Endodermal cell (in vitro differentiated cells): ENCODE measurements around the gene RHBDL1. TPM values are rescaled to one million over a fixed set of nuclear protein-coding genes. Genes with fewer than 3 reads are reported as not detected.

Experiments used
- DNase-seq: peaks from one replicate; pipeline ENCODE4 v3.0.0-alpha.2; 2017
- H3K27ac ChIP-seq: 2 replicates; pipeline ENCODE4 v1.5.1; 2013; ENCODE audit warnings: mild to moderate bottlenecking, low read depth, low read length, moderate library complexity
- H3K27me3 ChIP-seq: 2 replicates; pipeline ENCODE4 v1.6.1; 2013; ENCODE audit warnings: mild to moderate bottlenecking, low read length, moderate library complexity; ENCODE audit not compliant: insufficient read depth, control insufficient read depth, poor library complexity, severe bottlenecking
- H3K36me3 ChIP-seq: 2 replicates; pipeline ENCODE4 v1.7.0; 2013; ENCODE audit warnings: mild to moderate bottlenecking, low read length, moderate library complexity; ENCODE audit not compliant: control insufficient read depth, insufficient read depth
- H3K4me1 ChIP-seq: one replicate; pipeline ENCODE4 v1.7.0; 2013; ENCODE audit warnings: low read length; ENCODE audit not compliant: control insufficient read depth, insufficient read depth
- H3K4me3 ChIP-seq: 2 replicates; pipeline ENCODE4 v1.5.1; 2013; ENCODE audit warnings: mild to moderate bottlenecking, low read length, moderate library complexity
- H3K9ac ChIP-seq: 2 replicates; pipeline ENCODE4 v1.6.1; 2013; ENCODE audit warnings: mild to moderate bottlenecking, low read length, moderate library complexity; ENCODE audit not compliant: poor library complexity, severe bottlenecking; ENCODE audit errors: extremely low read depth
- H3K9me3 ChIP-seq: 2 replicates; pipeline ENCODE4 v1.6.1; 2013; ENCODE audit warnings: mild to moderate bottlenecking, low read length, moderate library complexity; ENCODE audit not compliant: control insufficient read depth
- H3K27ac Mint-ChIP-seq: 2 replicates; pipeline ENCODE4 v1.8.0; 2020; ENCODE audit warnings: mixed read lengths
- H3K27me3 Mint-ChIP-seq: 2 replicates; pipeline ENCODE4 v1.8.0; 2021; ENCODE audit warnings: mild to moderate bottlenecking, mixed read lengths; ENCODE audit not compliant: insufficient read depth
- H3K36me3 Mint-ChIP-seq: 2 replicates; pipeline ENCODE4 v1.8.0; 2020; ENCODE audit warnings: low read depth, mixed read lengths
- H3K4me1 Mint-ChIP-seq: 2 replicates; pipeline ENCODE4 v1.8.0; 2020; ENCODE audit warnings: mixed read lengths
- H3K4me3 Mint-ChIP-seq: 2 replicates; pipeline ENCODE4 v1.8.0; 2020; ENCODE audit warnings: mild to moderate bottlenecking, moderate library complexity, mixed read lengths
- H3K9me3 Mint-ChIP-seq: 2 replicates; pipeline ENCODE4 v1.8.0; 2020; ENCODE audit warnings: mild to moderate bottlenecking, mixed read lengths
- WGBS, 2 experiments: methylation state at CpG; one replicate each; pipeline versions ENCODE4 v1.1.5 to v1.1.7; 2013; ENCODE audit warnings: missing lambda C conversion rate in 2 of 2, mixed read lengths in 1 of 2; ENCODE audit not compliant: insufficient coverage in 1 of 2, insufficient read length in 1 of 2; 5-methylcytosine and 5-hydroxymethylcytosine counted together
- total RNA-seq, 2 donors: library from RNA; stranded (reverse); fragmentation: NEBNext Ultra II Directional in 1 of 2; extraction: Animal tissue kit (Norgen Biotek cat#: 25700) in 1 of 2; gene quantifications; 2 replicates in 1 of 2; 3 replicates in 1 of 2; pipeline ENCODE4 v1.2.1, GENCODE V29; 2021
- TF ChIP-seq, protein P1 (sequence below): fragments of 200-600 bp; sonication (generic); conservative IDR thresholded peaks from 2 replicates; pipeline ENCODE4 v1.5.0; 2021; ENCODE audit warnings: antibody characterized with exemption, mild to moderate bottlenecking

Gene RHBDL1
- total RNA-seq, 2 donors from 2014 or later, result 3.7 to 5.1 TPM

DNA sequence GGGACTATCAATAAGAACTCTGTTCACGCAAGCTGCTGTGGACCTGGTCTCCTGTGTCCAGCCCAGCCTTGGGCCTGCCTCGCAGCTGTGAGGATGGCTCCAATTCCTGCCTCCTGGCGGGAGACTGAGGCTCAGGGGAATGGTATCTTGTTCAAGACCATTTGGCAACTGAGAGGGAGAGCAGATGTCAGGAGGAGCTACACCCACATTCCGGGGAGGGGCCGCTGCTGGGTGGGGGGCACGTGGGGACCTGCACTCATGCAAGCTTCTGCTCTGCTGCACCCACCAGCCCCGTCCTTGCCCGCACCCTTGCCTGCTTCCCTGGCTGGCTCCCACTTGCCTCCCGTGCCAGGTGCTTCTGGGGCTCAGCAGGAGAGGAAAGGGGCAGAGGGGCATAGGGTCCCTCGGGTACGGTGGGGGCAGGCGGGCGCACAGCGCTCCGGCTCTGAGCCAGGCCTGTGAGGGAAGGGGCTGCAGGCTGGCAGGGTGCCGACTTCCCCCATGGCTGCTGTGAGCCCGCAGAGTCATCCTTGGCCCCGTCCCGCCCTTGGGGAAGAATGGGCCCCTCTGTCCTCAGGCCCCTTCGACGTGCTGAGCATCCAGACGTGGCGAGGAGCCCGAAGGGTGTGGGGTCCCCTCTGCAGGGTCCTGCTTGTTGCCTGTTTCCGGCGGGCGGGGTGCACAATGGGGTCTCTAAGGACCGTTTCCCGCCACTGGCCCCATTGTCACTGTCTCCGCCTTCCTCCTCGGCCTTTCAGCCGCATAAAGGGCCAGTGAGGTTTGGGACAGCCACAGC is 42.2 kb downstream of the RHBDL1 start:
- Mint-ChIP-seq H3K27ac (no peak overlapping the region), H3K9me3 (no peaks in the 10 kb centered on the region), H3K36me3 (no peaks in the 10 kb centered on the region), H3K4me3 (no peak overlapping the region), H3K4me1 (peaks cover 9% of the 10 kb centered on the region), H3K27me3 (peaks cover 20% of the 10 kb centered on the region)
- TF ChIP-seq, protein P1, sequence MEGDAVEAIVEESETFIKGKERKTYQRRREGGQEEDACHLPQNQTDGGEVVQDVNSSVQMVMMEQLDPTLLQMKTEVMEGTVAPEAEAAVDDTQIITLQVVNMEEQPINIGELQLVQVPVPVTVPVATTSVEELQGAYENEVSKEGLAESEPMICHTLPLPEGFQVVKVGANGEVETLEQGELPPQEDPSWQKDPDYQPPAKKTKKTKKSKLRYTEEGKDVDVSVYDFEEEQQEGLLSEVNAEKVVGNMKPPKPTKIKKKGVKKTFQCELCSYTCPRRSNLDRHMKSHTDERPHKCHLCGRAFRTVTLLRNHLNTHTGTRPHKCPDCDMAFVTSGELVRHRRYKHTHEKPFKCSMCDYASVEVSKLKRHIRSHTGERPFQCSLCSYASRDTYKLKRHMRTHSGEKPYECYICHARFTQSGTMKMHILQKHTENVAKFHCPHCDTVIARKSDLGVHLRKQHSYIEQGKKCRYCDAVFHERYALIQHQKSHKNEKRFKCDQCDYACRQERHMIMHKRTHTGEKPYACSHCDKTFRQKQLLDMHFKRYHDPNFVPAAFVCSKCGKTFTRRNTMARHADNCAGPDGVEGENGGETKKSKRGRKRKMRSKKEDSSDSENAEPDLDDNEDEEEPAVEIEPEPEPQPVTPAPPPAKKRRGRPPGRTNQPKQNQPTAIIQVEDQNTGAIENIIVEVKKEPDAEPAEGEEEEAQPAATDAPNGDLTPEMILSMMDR, result no peak
- Histone ChIP-seq H3K27ac (no peak overlapping the region), H3K4me3 (no peak overlapping the region), H3K4me1 (peaks cover 8% of the 10 kb centered on the region), H3K36me3 (no peaks in the 10 kb centered on the region), H3K9me3 (no peaks in the 10 kb centered on the region), H3K27me3 (peaks cover 21% of the 10 kb centered on the region), H3K9ac (no peak overlapping the region)
- 79 to 83% methylated on average over 23 to 32 of the region's 32 CpGs for WGBS, 2 experiments
- no peak for DNase-seq

GRCh38 chr16:718389-718788 is 42.9 kb downstream of the RHBDL1 start:
- Histone ChIP-seq H3K4me3 (no peak overlapping the region), H3K9ac (no peak overlapping the region), H3K4me1 (peaks cover 8% of the 10 kb centered on the region), H3K9me3 (no peaks in the 10 kb centered on the region), H3K36me3 (no peaks in the 10 kb centered on the region), H3K27ac (no peak overlapping the region), H3K27me3 (peaks cover 20% of the 10 kb centered on the region)
- TF ChIP-seq, protein P1, result no peak
- H3K9me3 Mint-ChIP-seq, result no peaks in the 10 kb centered on the region
- no peaks in the 10 kb centered on the region for H3K36me3 Mint-ChIP-seq
- H3K4me3 Mint-ChIP-seq, result no peak overlapping the region
- 88 to 90% methylated on average over 6 to 9 of the region's 9 CpGs for WGBS, 2 experiments
- no peak for DNase-seq
- peaks cover 16% of the 10 kb centered on the region for H3K27me3 Mint-ChIP-seq
- no peak overlapping the region for H3K27ac Mint-ChIP-seq
- peaks cover 9% of the 10 kb centered on the region for H3K4me1 Mint-ChIP-seq

- peak overlapping the region; percentile 67 for H3K4me3 Mint-ChIP-seq
- peaks cover 8% of the 10 kb centered on the region for H3K4me1 ChIP-seq
- no peaks in the 10 kb centered on the region for H3K36me3 Mint-ChIP-seq
- no peak overlapping the region for H3K27ac ChIP-seq
- H3K9ac ChIP-seq, result no peak overlapping the region
- H3K4me3 ChIP-seq, result no peak overlapping the region
- H3K27ac Mint-ChIP-seq, result no peak overlapping the region
- H3K27me3 ChIP-seq, result peaks cover 15% of the 10 kb centered on the region
- peaks cover 12% of the 10 kb centered on the region for H3K27me3 Mint-ChIP-seq
- H3K9me3 Mint-ChIP-seq, result no peaks in the 10 kb centered on the region
- DNase-seq, result no peak
- no peaks in the 10 kb centered on the region for H3K9me3 ChIP-seq
- H3K4me1 Mint-ChIP-seq, result peaks cover 9% of the 10 kb centered on the region
- no peaks in the 10 kb centered on the region for H3K36me3 ChIP-seq
- TF ChIP-seq, protein P1, result no peak
- 80 to 88% methylated on average over 1 to 6 of the region's 6 CpGs for WGBS, 2 experiments
Observed at GRCh38 chr16:718922-719321, 43.5 kb downstream of the RHBDL1 start.
